ENCODE measurements around the gene MIDN. TPM values are rescaled to one million over a fixed set of nuclear protein-coding genes. Genes with fewer than 3 reads are reported as not detected.

Gene MIDN
- total RNA-seq, 1 donor from 2014 or later = 66.0 TPM

- intact Hi-C loops (cut with micrococcal nuclease) = no loop called here
Observed at GRCh38 chr19:1256646-1257474, 8.5 kb downstream of the MIDN start.

GRCh38 chr19:1257475-1258162 lies 9.2 kb downstream of the MIDN start:
- intact Hi-C loops (cut with micrococcal nuclease) = no loop called here

- intact Hi-C loops (cut with micrococcal nuclease) = no loop called here
Observed at GRCh38 chr19:1258163-1258492, 9.7 kb downstream of the MIDN start.

GRCh38 chr19:1258707-1259205 lies 10.4 kb downstream of the MIDN start:
- intact Hi-C loops (cut with micrococcal nuclease) = loop anchor here (1.0 kb wide), 1 partner anchor 9 kb away; no protein-coding TSS in a partner anchor

- intact Hi-C loops (cut with micrococcal nuclease) = loop anchor here (1.0 kb wide), 1 partner anchor 10 kb away; no protein-coding TSS in a partner anchor
Observed at GRCh38 chr19:1259206-1259875, 11.0 kb downstream of the MIDN start.

- intact Hi-C loops (cut with micrococcal nuclease) = loop anchor here (1.0 kb wide), 2 partner anchors 9 to 11 kb away; partner anchors contain the start of gene CIRBP
Observed at GRCh38 chr19:1259876-1260748, 11.7 kb downstream of the MIDN start.

GRCh38 chr19:1260749-1261537 lies 12.6 kb downstream of the MIDN start:
- intact Hi-C loops (cut with micrococcal nuclease) = loop anchor here (1.0 kb wide), 1 partner anchor 8 kb away; the partner anchor contains the start of gene CIRBP

- intact Hi-C loops (cut with micrococcal nuclease) = no loop called here
Observed at GRCh38 chr19:1261538-1261797, 13.1 kb downstream of the MIDN start.

- intact Hi-C loops (cut with micrococcal nuclease) = no loop called here
Observed at GRCh38 chr19:1261798-1262622, 13.6 kb downstream of the MIDN start.

- intact Hi-C loops (cut with micrococcal nuclease) = no loop called here
Observed at GRCh38 chr19:1262623-1263123, 14.3 kb downstream of the MIDN start.

GRCh38 chr19:1263188-1263587 lies 14.8 kb downstream of the MIDN start:
- intact Hi-C loops (cut with micrococcal nuclease) = no loop called here

GRCh38 chr19:1264801-1265614 lies 16.6 kb downstream of the MIDN start:
- intact Hi-C loops (cut with micrococcal nuclease) = no loop called here

- intact Hi-C loops (cut with micrococcal nuclease) = no loop called here
Observed at GRCh38 chr19:1265615-1266128, 17.3 kb downstream of the MIDN start.

GRCh38 chr19:1266129-1266915 lies 17.9 kb downstream of the MIDN start:
- intact Hi-C loops (cut with micrococcal nuclease) = no loop called here

- intact Hi-C loops (cut with micrococcal nuclease) = loop anchor here (1.0 kb wide), 1 partner anchor 23 kb away; no protein-coding TSS in a partner anchor
Observed at GRCh38 chr19:1266916-1267476, 18.6 kb downstream of the MIDN start.

- intact Hi-C loops (cut with micrococcal nuclease) = loop anchor here (1.0 kb wide), 1 partner anchor 23 kb away; no protein-coding TSS in a partner anchor
Observed at GRCh38 chr19:1267477-1268225, 19.3 kb downstream of the MIDN start.
